Chondrocyte (in vitro differentiated cells): ENCODE results near the gene PDE5A. TPM values are rescaled to one million over a fixed set of nuclear protein-coding genes. Genes with fewer than 3 reads are reported as not detected.

Source experiments
- DNase-seq: peaks from one replicate; pipeline ENCODE4 v3.0.0; 2021; ENCODE audit warnings: mixed read lengths, low spot score
- H3K27ac Mint-ChIP-seq: one replicate; pipeline ENCODE4 v1.8.0; 2021; ENCODE audit warnings: mild to moderate bottlenecking, moderate library complexity, mixed read lengths; ENCODE audit not compliant: unreplicated experiment
- H3K27me3 Mint-ChIP-seq: 2 replicates; pipeline ENCODE4 v1.8.0; 2021; ENCODE audit warnings: low read depth, mixed read lengths
- H3K36me3 Mint-ChIP-seq: 2 replicates; pipeline ENCODE4 v1.8.0; 2021; ENCODE audit warnings: low read depth, mixed read lengths
- H3K4me1 Mint-ChIP-seq: 2 replicates; pipeline ENCODE4 v1.8.0; 2021; ENCODE audit warnings: low read depth, mild to moderate bottlenecking, mixed read lengths
- H3K4me3 Mint-ChIP-seq: one replicate; pipeline ENCODE4 v1.8.0; 2021; ENCODE audit warnings: mild to moderate bottlenecking, moderate library complexity, mixed read lengths; ENCODE audit not compliant: unreplicated experiment
- H3K9me3 Mint-ChIP-seq: 2 replicates; pipeline ENCODE4 v1.8.0; 2021; ENCODE audit warnings: low read depth, mixed read lengths
- total RNA-seq: library from RNA; stranded (reverse); gene quantifications from 3 replicates; pipeline ENCODE4 v1.2.1, GENCODE V29; 2021
- TF ChIP-seq, protein P1 (sequence below): fragments of 200-600 bp; sonication (generic); IDR thresholded peaks from 2 replicates; pipeline ENCODE4 v1.5.0; 2021; ENCODE audit warnings: antibody characterized with exemption, mild to moderate bottlenecking, moderate library complexity

The PDE5A gene
- total RNA-seq, 1 donor from 2014 or later, result 21.8 TPM

DNA sequence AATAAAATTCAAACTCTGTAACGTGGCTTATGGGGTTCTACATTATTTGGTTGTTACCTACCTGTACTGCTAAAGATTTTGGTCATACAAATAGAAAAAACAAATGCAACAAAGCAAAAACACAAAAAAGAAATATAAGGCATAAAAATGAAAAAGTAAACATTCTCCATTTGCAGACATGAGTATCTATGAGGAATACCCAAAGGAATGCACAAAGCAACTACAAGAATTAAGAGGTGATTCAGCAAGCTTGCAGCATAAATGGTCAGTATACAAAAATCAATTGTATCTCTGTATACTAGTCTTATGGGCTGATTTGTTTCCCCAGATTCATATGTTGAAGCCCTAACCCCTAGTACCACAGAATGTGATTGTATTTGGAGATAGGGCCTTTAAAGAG lies 3.6 kb upstream of the PDE5A start:
- DNase-seq, result no peak
- Mint-ChIP-seq H3K4me1 (peaks cover 11% of the 10 kb centered on the region), H3K4me3 (no peak overlapping the region), H3K9me3 (no peaks in the 10 kb centered on the region), H3K27ac (peak overlapping the region; percentile 27), H3K36me3 (no peaks in the 10 kb centered on the region), H3K27me3 (no peaks in the 10 kb centered on the region)
- TF ChIP-seq, protein P1, sequence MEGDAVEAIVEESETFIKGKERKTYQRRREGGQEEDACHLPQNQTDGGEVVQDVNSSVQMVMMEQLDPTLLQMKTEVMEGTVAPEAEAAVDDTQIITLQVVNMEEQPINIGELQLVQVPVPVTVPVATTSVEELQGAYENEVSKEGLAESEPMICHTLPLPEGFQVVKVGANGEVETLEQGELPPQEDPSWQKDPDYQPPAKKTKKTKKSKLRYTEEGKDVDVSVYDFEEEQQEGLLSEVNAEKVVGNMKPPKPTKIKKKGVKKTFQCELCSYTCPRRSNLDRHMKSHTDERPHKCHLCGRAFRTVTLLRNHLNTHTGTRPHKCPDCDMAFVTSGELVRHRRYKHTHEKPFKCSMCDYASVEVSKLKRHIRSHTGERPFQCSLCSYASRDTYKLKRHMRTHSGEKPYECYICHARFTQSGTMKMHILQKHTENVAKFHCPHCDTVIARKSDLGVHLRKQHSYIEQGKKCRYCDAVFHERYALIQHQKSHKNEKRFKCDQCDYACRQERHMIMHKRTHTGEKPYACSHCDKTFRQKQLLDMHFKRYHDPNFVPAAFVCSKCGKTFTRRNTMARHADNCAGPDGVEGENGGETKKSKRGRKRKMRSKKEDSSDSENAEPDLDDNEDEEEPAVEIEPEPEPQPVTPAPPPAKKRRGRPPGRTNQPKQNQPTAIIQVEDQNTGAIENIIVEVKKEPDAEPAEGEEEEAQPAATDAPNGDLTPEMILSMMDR, result no peak

DNA sequence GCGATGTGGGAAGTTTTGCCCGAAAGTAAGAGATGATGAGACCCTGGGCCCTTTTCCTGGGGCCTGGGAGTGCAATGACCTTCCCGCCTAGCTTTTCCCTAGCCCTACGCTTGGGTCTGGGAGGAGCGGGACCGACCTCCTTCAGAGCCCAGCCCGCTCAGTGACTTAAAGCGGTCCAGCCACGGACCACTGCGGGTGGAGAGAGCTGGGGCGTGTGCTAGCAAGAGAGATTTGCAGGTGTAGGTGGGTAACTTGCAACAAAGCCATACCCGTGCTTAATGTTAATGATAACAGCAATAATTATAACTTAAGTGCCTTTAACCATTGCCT lies 503 bp upstream of the PDE5A start:
- TF ChIP-seq, protein P1, result peak; percentile 11
- DNase-seq, result no peak
- H3K36me3 Mint-ChIP-seq, result no peaks in the 10 kb centered on the region
- H3K27ac Mint-ChIP-seq, result peak overlapping the region; percentile 78
- H3K4me1 Mint-ChIP-seq, result peaks cover 26% of the 10 kb centered on the region
- H3K27me3 Mint-ChIP-seq, result no peaks in the 10 kb centered on the region
- H3K9me3 Mint-ChIP-seq, result no peaks in the 10 kb centered on the region
- peak overlapping the region; percentile 93 for H3K4me3 Mint-ChIP-seq

DNA sequence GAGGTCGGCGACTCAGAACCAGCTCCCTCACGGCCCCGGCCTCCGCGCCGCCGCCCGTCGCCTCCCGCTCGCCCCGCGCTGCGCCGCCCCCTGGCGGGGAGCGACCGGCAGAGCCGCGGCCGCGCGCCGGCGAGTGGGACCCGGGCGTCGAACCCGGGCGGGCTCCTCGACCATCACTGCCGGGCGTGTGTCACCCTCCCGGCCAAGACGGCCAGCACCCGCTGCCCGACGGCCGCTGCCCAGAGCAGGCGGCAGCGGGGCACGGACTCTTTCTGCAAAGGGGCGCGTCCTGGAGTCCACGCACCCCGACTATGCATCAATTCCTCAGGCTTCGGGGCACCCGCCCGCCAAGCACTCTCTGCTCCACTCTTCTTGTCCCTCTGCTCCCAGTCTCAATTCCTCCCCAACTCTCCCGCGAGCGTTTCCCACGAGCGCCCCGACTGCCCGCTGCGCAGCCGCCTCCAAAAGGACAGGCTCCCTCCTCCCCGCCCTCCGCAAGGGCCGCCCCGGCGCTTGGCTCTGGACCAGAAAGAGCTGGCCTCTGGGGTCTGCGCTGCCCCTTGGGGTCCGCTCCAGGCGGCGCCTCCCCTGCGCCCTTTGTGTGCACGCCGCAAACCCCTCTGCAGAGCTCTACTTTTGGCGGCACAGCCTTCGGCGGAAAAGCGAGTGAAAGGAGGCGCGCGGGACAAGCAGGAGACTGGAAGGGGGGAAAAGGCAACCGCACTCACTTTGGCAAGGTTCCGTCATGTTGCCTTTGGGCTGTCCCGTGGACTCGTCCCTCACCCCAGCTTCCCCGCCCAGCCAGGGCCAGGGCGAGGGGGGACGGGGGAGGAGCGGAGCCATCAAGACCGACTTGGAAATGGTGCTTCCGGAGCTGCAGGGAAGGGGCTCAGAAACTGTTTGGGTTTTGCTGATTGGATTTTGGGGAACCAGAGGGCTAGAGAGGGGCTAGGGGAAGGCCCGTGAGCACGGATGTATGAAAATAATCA lies 1.0 kb downstream of the PDE5A start:
- Mint-ChIP-seq H3K4me3 (peak overlapping the region; percentile 93), H3K4me1 (peaks cover 35% of the 10 kb centered on the region), H3K36me3 (no peaks in the 10 kb centered on the region), H3K9me3 (no peaks in the 10 kb centered on the region), H3K27ac (peak overlapping the region; percentile 96), H3K27me3 (no peaks in the 10 kb centered on the region)
- TF ChIP-seq, protein P1, result peak; percentile 77
- DNase-seq, result peak; percentile 87

DNA sequence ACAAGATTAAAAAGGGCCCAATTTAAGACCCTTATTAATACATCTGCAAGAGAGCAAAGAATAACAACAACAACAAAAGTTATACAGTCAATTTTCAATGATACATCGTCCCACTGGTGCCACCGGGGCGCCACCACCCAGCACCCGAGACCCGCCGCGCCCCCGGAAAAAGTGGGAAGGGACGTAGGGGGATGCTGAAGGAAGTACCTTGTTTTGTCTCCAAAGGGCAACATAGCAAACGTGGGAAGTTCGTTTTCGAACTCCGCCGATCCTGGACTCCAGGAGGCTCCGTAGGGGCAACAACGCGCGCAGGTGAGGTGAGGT lies 1.7 kb downstream of the PDE5A start:
- Mint-ChIP-seq H3K9me3 (no peaks in the 10 kb centered on the region), H3K4me3 (peak overlapping the region; percentile 85), H3K27me3 (no peaks in the 10 kb centered on the region), H3K4me1 (peaks cover 29% of the 10 kb centered on the region), H3K27ac (peak overlapping the region; percentile 81), H3K36me3 (no peaks in the 10 kb centered on the region)
- TF ChIP-seq, protein P1, result no peak
- DNase-seq, result no peak

DNA sequence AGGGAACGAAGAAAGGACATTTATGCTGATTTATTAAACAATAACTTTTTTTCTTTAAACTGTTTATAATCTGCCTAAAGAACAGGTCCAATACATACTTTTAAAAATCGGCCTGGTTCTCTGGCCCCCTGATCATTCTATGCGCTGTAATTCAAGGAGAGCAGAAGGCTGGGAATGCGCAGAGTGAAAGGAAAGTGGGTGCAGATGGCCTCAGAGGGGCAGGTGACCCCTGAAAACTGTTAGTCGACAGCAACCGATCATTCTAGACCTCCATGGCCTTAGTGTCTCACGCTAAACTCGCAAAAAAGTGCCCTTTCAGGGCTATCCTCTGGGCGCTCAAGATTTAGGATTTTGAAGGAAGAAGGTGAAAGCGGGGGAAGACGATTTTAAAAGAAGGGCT lies 2.2 kb downstream of the PDE5A start:
- no peaks in the 10 kb centered on the region for H3K36me3 Mint-ChIP-seq
- H3K27ac Mint-ChIP-seq, result peak overlapping the region; percentile 81
- no peaks in the 10 kb centered on the region for H3K27me3 Mint-ChIP-seq
- DNase-seq, result no peak
- peaks cover 29% of the 10 kb centered on the region for H3K4me1 Mint-ChIP-seq
- TF ChIP-seq, protein P1, result no peak
- peaks cover 1% of the 10 kb centered on the region for H3K9me3 Mint-ChIP-seq
- H3K4me3 Mint-ChIP-seq, result peak overlapping the region; percentile 85
